B cell (primary cell): ENCODE results near the gene SAMD7. TPM values are rescaled to one million over a fixed set of nuclear protein-coding genes. Genes with fewer than 3 reads are reported as not detected.

Source experiments
- ATAC-seq: fragments of 200-7000 bp; cut with Tn5 transposase; one replicate; pipeline ENCODE4 v1.10.0; 2021; ENCODE audit warnings: low read depth, mild to moderate bottlenecking, moderate number of reproducible peaks, moderate library complexity
- CTCF ChIA-PET: fragments of 350-600 bp; sonication (Branson Sonifier 250); formaldehyde crosslinking; loops from one replicate; lab custom pipeline; 2021; ENCODE audit warnings: antibody characterized with exemption, inconsistent platforms; lab: Charles Lee
- POLR2A ChIA-PET: fragments of 350-600 bp; sonication (Branson Sonifier 250); formaldehyde crosslinking; loops from one replicate; lab custom pipeline; 2021; ENCODE audit warnings: antibody characterized with exemption; lab: Charles Lee
- DNase-seq: peaks from one replicate; pipeline ENCODE4 v3.0.0; 2013
- H2AFZ ChIP-seq: 2 replicates; pipeline ENCODE4 v1.6.1; 2012; ENCODE audit warnings: mild to moderate bottlenecking, low read depth, low read length; ENCODE audit not compliant: insufficient read depth, poor library complexity, severe bottlenecking
- H3K27ac ChIP-seq, 2 donors: 1 replicate in 1 of 2; 2 replicates in 1 of 2; pipeline ENCODE4 v1.5.1; 2012 to 2013; ENCODE audit warnings: low read length in 2 of 2, mild to moderate bottlenecking in 2 of 2, moderate library complexity in 1 of 2
- H3K27me3 ChIP-seq, 4 experiments: fragments of 200-600 bp in 1 of 4; sonication (generic) in 1 of 4; replicated peaks in 1 of 4; 1 replicate in 2 of 4; 2 replicates in 2 of 4; pipeline versions ENCODE4 v1.6.1 to v1.7.0; 2013 to 2016; ENCODE audit warnings: low read length in 3 of 4, mild to moderate bottlenecking in 2 of 4, mixed read lengths in 1 of 4, moderate library complexity in 1 of 4; ENCODE audit not compliant: insufficient read depth in 4 of 4, control insufficient read depth in 3 of 4; ENCODE audit errors: control extremely low read depth in 1 of 4
- H3K36me3 ChIP-seq, 2 experiments: replicated peaks in 1 of 2; 1 replicate in 1 of 2; 2 replicates in 1 of 2; pipeline versions ENCODE4 v1.6.1 to v1.7.1; 2013; ENCODE audit warnings: low read length in 1 of 2; ENCODE audit not compliant: insufficient read depth in 2 of 2, control insufficient read depth in 1 of 2; ENCODE audit errors: control extremely low read depth in 1 of 2, extremely low read depth in 1 of 2
- H3K4me1 ChIP-seq, 2 donors: fragments of 200-600 bp in 1 of 2; sonication (generic) in 1 of 2; 1 replicate in 1 of 2; 2 replicates in 1 of 2; pipeline versions ENCODE4 v1.5.1 to v1.6.1; 2013 to 2017; ENCODE audit warnings: low read length in 2 of 2; ENCODE audit not compliant: control insufficient read depth in 2 of 2, insufficient read depth in 2 of 2
- H3K4me2 ChIP-seq: replicated peaks from 2 replicates; pipeline ENCODE3; 2012; ENCODE audit warnings: mild to moderate bottlenecking, low read depth, low read length; ENCODE audit not compliant: poor library complexity, severe bottlenecking
- H3K4me3 ChIP-seq, 5 experiments: fragments of 200-600 bp in 1 of 5; sonication (generic) in 1 of 5; 1 replicate in 3 of 5; 2 replicates in 2 of 5; pipeline versions ENCODE4 v1.5.1 to v1.7.0; 2011 to 2016; ENCODE audit warnings: low read length in 4 of 5, mild to moderate bottlenecking in 4 of 5, low read depth in 2 of 5, control low read depth in 1 of 5, moderate library complexity in 1 of 5; ENCODE audit not compliant: insufficient read depth in 1 of 5; ENCODE audit errors: control extremely low read depth in 1 of 5, extremely low read depth in 1 of 5
- H3K79me2 ChIP-seq: fragments of 200-600 bp; sonication (generic); one replicate; pipeline ENCODE4 v1.6.0; 2016; ENCODE audit warnings: low read length; ENCODE audit not compliant: control insufficient read depth, insufficient read depth
- H3K9ac ChIP-seq: fragments of 200-600 bp; sonication (generic); 2 replicates; pipeline ENCODE4 v1.6.1; 2017; ENCODE audit warnings: mild to moderate bottlenecking, low read length, moderate library complexity
- H3K9me3 ChIP-seq, 3 donors: one replicate each; pipeline versions ENCODE4 v1.6.1 to v1.7.1; 2013; ENCODE audit warnings: low read length in 2 of 3; ENCODE audit not compliant: control insufficient read depth in 2 of 3, insufficient read depth in 1 of 3; ENCODE audit errors: control extremely low read depth in 1 of 3
- H4K20me1 ChIP-seq: 2 replicates; pipeline ENCODE4 v1.6.0; 2012; ENCODE audit warnings: mild to moderate bottlenecking, low read length; ENCODE audit not compliant: insufficient read depth, control insufficient read depth, poor library complexity, severe bottlenecking
- H3K27ac Mint-ChIP-seq: one replicate; pipeline ENCODE4 v1.8.0; 2021; ENCODE audit warnings: mixed read lengths
- H3K27me3 Mint-ChIP-seq: one replicate; pipeline ENCODE4 v1.8.0; 2021; ENCODE audit warnings: mixed read lengths
- H3K4me1 Mint-ChIP-seq: one replicate; pipeline ENCODE4 v1.8.0; 2021; ENCODE audit warnings: mixed read lengths
- H3K4me3 Mint-ChIP-seq: one replicate; pipeline ENCODE4 v1.8.0; 2021; ENCODE audit warnings: mixed read lengths
- H3K9me3 Mint-ChIP-seq: one replicate; pipeline ENCODE4 v1.8.0; 2022; ENCODE audit warnings: mixed read lengths; ENCODE audit not compliant: insufficient read depth
- EZH2 ChIP-seq: IDR thresholded peaks from 2 replicates; pipeline ENCODE4 v1.6.1; 2012; ENCODE audit warnings: borderline replicate concordance, low read depth, mild to moderate bottlenecking, moderate library complexity, low read length; ENCODE audit not compliant: insufficient read depth, poor library complexity, severe bottlenecking
- WGBS: methylation state at CpG from one replicate; pipeline ENCODE4 v1.1.5; 2013; ENCODE audit warnings: missing lambda C conversion rate; ENCODE audit not compliant: insufficient coverage; 5-methylcytosine and 5-hydroxymethylcytosine counted together
- intact Hi-C: fragments of 100-400 bp; cut with micrococcal nuclease; formaldehyde crosslinking; loops from one replicate; pipeline ENCODE4 v1.10.0; 2022
- polyA minus RNA-seq: library from RNA; depleted of rRNA, polyadenylated mRNA; stranded (reverse); fragments of >200 nt; gene quantifications from 2 replicates; pipeline ENCODE4 v1.2.3, GENCODE V29; 2012
- polyA plus RNA-seq: library from polyadenylated mRNA; depleted of rRNA; stranded (reverse); fragments of >200 nt; gene quantifications from 2 replicates; pipeline ENCODE4 v1.2.3, GENCODE V29; 2012
- total RNA-seq, 2 donors: library from RNA; stranded (reverse); fragments of 120-200 nt in 1 of 2; gene quantifications; 1 replicate in 1 of 2; 2 replicates in 1 of 2; pipeline versions ENCODE4 v1.2.3 to v1.2.4, GENCODE V29; 2013 to 2022
- TF ChIP-seq, protein P1 (sequence below): fragments of 200-600 bp; IDR thresholded peaks from one replicate; pipeline ENCODE4 v1.8.0; 2022; ENCODE audit warnings: antibody characterized with exemption, mild to moderate bottlenecking

SAMD7 gene
- total RNA-seq, result 0.12 TPM in 1 of 2 replicates, not detected in the other
- total RNA-seq (2013), result 0.07 TPM
- polyA plus RNA-seq, result not detected in 2 replicates
- not detected in 2 replicates for polyA minus RNA-seq

DNA sequence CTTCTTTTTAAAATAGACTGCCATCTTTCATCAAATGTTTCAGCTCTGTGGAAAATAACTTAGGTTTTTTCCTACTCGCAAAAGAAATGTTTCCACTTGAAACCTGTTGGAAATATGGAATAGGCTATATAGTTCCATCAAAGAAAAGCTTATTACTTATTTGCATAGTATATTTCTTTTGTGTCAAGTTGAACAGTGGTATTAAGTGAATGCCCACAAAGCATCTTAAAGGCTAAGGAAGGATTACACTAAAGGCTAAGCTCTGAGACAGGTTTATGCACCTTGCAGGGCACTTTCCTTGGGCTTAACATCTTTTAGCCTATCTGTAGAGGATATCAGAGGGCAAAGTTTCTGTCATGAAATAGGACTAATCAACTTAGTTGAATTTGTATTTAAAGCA lies at the start of gene SAMD7:
Gene SAMD7, plus strand, starts transcription at position 301 of the 400 bp plus-strand sequence. CDS start 7,927 bp downstream, outside the sequence.
- Histone ChIP-seq H3K27me3 (no peaks in the 10 kb centered on the region), H3K36me3 (no peaks in the 10 kb centered on the region), H4K20me1 (no peaks in the 10 kb centered on the region), H3K4me3 (no peak within 1 kb of the TSS), H3K4me1 (no peaks in the 10 kb centered on the region), H3K9me3 (no peaks in the 10 kb centered on the region), H3K79me2 (no peaks in the 10 kb centered on the region), H3K4me2 (no peak within 1 kb of the TSS), H3K27ac (no peak within 1 kb of the TSS), H3K9ac (no peak within 1 kb of the TSS), H2AFZ (no peak within 1 kb of the TSS)
- ChIA-PET POLR2A (interaction anchor here (0.6 kb wide), 2 partner anchors 109 to 274 kb away, joined by 5 to 6 read pairs; no protein-coding TSS in a partner anchor), CTCF (no interaction called here)
- Mint-ChIP-seq H3K27me3 (no peaks in the 10 kb centered on the region), H3K4me3 (no peak within 1 kb of the TSS), H3K4me1 (peaks cover 5% of the 10 kb centered on the region), H3K27ac (no peak within 1 kb of the TSS), H3K9me3 (no peaks in the 10 kb centered on the region)
- intact Hi-C loops, result no loop called here
- WGBS, result no CpG with 5 or more reads among the region's 1 CpG
- no peak for TF ChIP-seq EZH2
- TF ChIP-seq, protein P1, sequence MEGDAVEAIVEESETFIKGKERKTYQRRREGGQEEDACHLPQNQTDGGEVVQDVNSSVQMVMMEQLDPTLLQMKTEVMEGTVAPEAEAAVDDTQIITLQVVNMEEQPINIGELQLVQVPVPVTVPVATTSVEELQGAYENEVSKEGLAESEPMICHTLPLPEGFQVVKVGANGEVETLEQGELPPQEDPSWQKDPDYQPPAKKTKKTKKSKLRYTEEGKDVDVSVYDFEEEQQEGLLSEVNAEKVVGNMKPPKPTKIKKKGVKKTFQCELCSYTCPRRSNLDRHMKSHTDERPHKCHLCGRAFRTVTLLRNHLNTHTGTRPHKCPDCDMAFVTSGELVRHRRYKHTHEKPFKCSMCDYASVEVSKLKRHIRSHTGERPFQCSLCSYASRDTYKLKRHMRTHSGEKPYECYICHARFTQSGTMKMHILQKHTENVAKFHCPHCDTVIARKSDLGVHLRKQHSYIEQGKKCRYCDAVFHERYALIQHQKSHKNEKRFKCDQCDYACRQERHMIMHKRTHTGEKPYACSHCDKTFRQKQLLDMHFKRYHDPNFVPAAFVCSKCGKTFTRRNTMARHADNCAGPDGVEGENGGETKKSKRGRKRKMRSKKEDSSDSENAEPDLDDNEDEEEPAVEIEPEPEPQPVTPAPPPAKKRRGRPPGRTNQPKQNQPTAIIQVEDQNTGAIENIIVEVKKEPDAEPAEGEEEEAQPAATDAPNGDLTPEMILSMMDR, result no peak
- DNase-seq, result no peak
- no peak for ATAC-seq

- no peaks in the 10 kb centered on the region for H3K9me3 ChIP-seq
- H3K4me3 Mint-ChIP-seq, result no peak overlapping the region
- no peak overlapping the region for H3K27ac ChIP-seq
- no peak overlapping the region for H2AFZ ChIP-seq
- WGBS, result 97% methylated on average over 4 of the region's 5 CpGs
- H4K20me1 ChIP-seq, result no peaks in the 10 kb centered on the region
- no peak overlapping the region for H3K9ac ChIP-seq
- H3K27me3 ChIP-seq, result no peaks in the 10 kb centered on the region
- no peak for ATAC-seq
- H3K36me3 ChIP-seq, result no peaks in the 10 kb centered on the region
- no peaks in the 10 kb centered on the region for H3K27me3 Mint-ChIP-seq
- no peaks in the 10 kb centered on the region for H3K9me3 Mint-ChIP-seq
- H3K79me2 ChIP-seq, result no peaks in the 10 kb centered on the region
- TF ChIP-seq, protein P1, result no peak
- no peak for TF ChIP-seq EZH2
- H3K4me1 Mint-ChIP-seq, result peaks cover 23% of the 10 kb centered on the region
- intact Hi-C loops, result loop anchor here (2.0 to 10.0 kb wide), 5 partner anchors 69 to 553 kb away; partner anchors contain the start of genes CLDN11, GPR160, MYNN and PHC3
- ChIA-PET POLR2A (interaction anchor here (0.6 kb wide), 1 partner anchor 159 kb away, joined by 5 read pairs; no protein-coding TSS in a partner anchor), CTCF (interaction anchor here (0.6 to 6.1 kb wide), 26 partner anchors 9 to 267 kb away, joined by 3 to 70 read pairs (median 4); partner anchors contain the start of genes LRRC34, LRRIQ4 and SEC62)
- no peak overlapping the region for H3K27ac Mint-ChIP-seq
- DNase-seq, result no peak
- no peak overlapping the region for H3K4me2 ChIP-seq
- H3K4me3 ChIP-seq, result no peak overlapping the region
- H3K4me1 ChIP-seq, result peaks cover 27 to 32% of the 10 kb centered on the region in 2 donors
These were observed 49.5 kb upstream of the SAMD7 start for GRCh38 chr3:169861871-169862270.
